ENCODE results near the gene SOX18. TPM values are rescaled to one million over a fixed set of nuclear protein-coding genes. Genes with fewer than 3 reads are reported as not detected.

SOX18 gene
- total and polyA plus RNA-seq, 2 of the 13 experiments (the other 11 are each of a cell fraction or from before 2014, with no cell fraction given): 1.6 to 1.9 TPM

- TF ChIP-seq PAX8 (CRISPR knock-in tag; IDR thresholded peaks at IDR 0.05; ENCODE audit: borderline replicate concordance) (no peak), SALL1 (CRISPR knock-in tag; IDR thresholded peaks at IDR 0.05) (no peak; the same call in 1 of the 2 replicates), KLF9 (CRISPR knock-in tag; IDR thresholded peaks at IDR 0.05; ENCODE audit: low read depth) (peak; percentile 99), ZNF7 (CRISPR knock-in tag; IDR thresholded peaks at IDR 0.05) (peak; percentile 41; the same call in 1 of the 2 replicates), ATF4 (CRISPR knock-in tag; IDR thresholded peaks at IDR 0.05) (no peak; a peak in 1 of 4 replicates), ZSCAN22 (CRISPR knock-in tag; IDR thresholded peaks at IDR 0.05) (no peak; the same call in 1 of the 2 replicates), IKZF4 (CRISPR knock-in tag; IDR thresholded peaks at IDR 0.05; ENCODE audit: borderline replicate concordance, low read depth, not compliant biosample characterization) (peak; percentile 83), ZC3H13 (CRISPR knock-in tag; IDR thresholded peaks at IDR 0.05) (peak; percentile 99), ZNF713 (CRISPR knock-in tag; IDR thresholded peaks at IDR 0.05) (peak; percentile 100), PITX1 (CRISPR knock-in tag; IDR thresholded peaks at IDR 0.05) (peak; percentile 78), LCORL (IDR thresholded peaks at IDR 0.05) (no peak), LCORL (CRISPR knock-in tag; IDR thresholded peaks at IDR 0.05) (peak; percentile 80), PPARG (CRISPR knock-in tag; conservative IDR thresholded peaks at IDR 0.05) (no peak; the same call in none of the 2 replicates), FOSL1 (CRISPR knock-in tag; IDR thresholded peaks at IDR 0.05; ENCODE audit: borderline replicate concordance) (no peak), E2F1 (CRISPR knock-in tag; IDR thresholded peaks at IDR 0.05) (peak; percentile 69; the same call in 1 of the 2 replicates), FLYWCH1 (CRISPR knock-in tag; IDR thresholded peaks at IDR 0.05) (peak; percentile 87; the same call in 1 of the 2 replicates), ZNF557 (CRISPR knock-in tag; IDR thresholded peaks at IDR 0.05) (no peak), ZNF556 (CRISPR knock-in tag; IDR thresholded peaks at IDR 0.05; ENCODE audit: borderline replicate concordance) (no peak; the same call in 1 of the 2 replicates), AFF4 (CRISPR knock-in tag; IDR thresholded peaks at IDR 0.05) (no peak; the same call in 1 of the 2 replicates), KLF15 (CRISPR knock-in tag; IDR thresholded peaks at IDR 0.05; ENCODE audit: borderline replicate concordance) (peak; percentile 85; the same call in 1 of the 2 replicates)
- TF ChIP-seq, protein P1, sequence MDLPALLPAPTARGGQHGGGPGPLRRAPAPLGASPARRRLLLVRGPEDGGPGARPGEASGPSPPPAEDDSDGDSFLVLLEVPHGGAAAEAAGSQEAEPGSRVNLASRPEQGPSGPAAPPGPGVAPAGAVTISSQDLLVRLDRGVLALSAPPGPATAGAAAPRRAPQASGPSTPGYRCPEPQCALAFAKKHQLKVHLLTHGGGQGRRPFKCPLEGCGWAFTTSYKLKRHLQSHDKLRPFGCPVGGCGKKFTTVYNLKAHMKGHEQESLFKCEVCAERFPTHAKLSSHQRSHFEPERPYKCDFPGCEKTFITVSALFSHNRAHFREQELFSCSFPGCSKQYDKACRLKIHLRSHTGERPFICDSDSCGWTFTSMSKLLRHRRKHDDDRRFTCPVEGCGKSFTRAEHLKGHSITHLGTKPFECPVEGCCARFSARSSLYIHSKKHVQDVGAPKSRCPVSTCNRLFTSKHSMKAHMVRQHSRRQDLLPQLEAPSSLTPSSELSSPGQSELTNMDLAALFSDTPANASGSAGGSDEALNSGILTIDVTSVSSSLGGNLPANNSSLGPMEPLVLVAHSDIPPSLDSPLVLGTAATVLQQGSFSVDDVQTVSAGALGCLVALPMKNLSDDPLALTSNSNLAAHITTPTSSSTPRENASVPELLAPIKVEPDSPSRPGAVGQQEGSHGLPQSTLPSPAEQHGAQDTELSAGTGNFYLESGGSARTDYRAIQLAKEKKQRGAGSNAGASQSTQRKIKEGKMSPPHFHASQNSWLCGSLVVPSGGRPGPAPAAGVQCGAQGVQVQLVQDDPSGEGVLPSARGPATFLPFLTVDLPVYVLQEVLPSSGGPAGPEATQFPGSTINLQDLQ (CRISPR knock-in tag; IDR thresholded peaks at IDR 0.05): 0 out of 2 replicates have a peak, but pooled peaks have one; percentile 88
Observed at GRCh38 chr20:64062596-64063388, 13.4 kb upstream of the SOX18 start, which contains the start of gene TCEA2 (continued).

All from HepG2 (cell line).